Loucy (cell line): Measurements from ENCODE around the gene RPS27A.

Experiments
- CTCF ChIP-seq: fragments of 200-600 bp; sonication (generic); conservative IDR thresholded peaks from 2 replicates; pipeline ENCODE4 v1.5.1; 2014; ENCODE audit warnings: mild to moderate bottlenecking, antibody characterized with exemption, low read length
- EZH2phosphoT487 ChIP-seq: fragments of 200-600 bp; IDR thresholded peaks from 2 replicates; pipeline ENCODE4 v1.6.1; 2018; ENCODE audit warnings: antibody characterized with exemption, mild to moderate bottlenecking, moderate library complexity, borderline replicate concordance

- TF ChIP-seq CTCF: no peak
- no peak for TF ChIP-seq EZH2phosphoT487
Measured at GRCh38 chr2:55196526-55196925, 36.0 kb upstream of the RPS27A start.
